Pancreas (tissue), 10 donors: Measurements from ENCODE around the gene THSD7B. TPM values are rescaled to one million over a fixed set of nuclear protein-coding genes. Genes with fewer than 3 reads are reported as not detected.

Source experiments
- ATAC-seq, 4 donors: fragments of 200-7000 bp; cut with Tn5 transposase; one replicate each; pipeline versions ENCODE4 v1.8.0 to v1.9.1; 2020; ENCODE audit warnings: mild to moderate bottlenecking in 4 of 4, moderate library complexity in 4 of 4
- DNase-seq, 6 donors: peaks; one replicate each; pipeline ENCODE4 v3.0.0-alpha.2; 2020
- FAIRE-seq: peaks from 2 replicates; lab custom pipeline; 2012; peaks lifted over from hg19 to GRCh38; lab: Jason Lieb, UNC
- H3K27ac ChIP-seq, 4 donors: fragments of 200-600 bp; sonication (generic); 1 replicate in 3 of 4; 2 replicates in 1 of 4; pipeline versions ENCODE4 v1.5.0 to v1.8.0; 2020
- H3K27me3 ChIP-seq, 4 donors: fragments of 200-600 bp; one replicate each; pipeline ENCODE4 v1.8.0; 2021
- H3K36me3 ChIP-seq, 3 donors: fragments of 200-600 bp; sonication (generic) in 1 of 3; one replicate each; pipeline versions ENCODE4 v1.5.0 to v1.8.0; 2020 to 2021
- H3K4me1 ChIP-seq, 3 donors: fragments of 200-600 bp; one replicate each; pipeline ENCODE4 v1.8.0; 2021
- H3K4me3 ChIP-seq, 4 donors: fragments of 200-600 bp; sonication (generic) in 2 of 4; one replicate each; pipeline versions ENCODE4 v1.5.0 to v1.8.0; 2020 to 2021
- H3K9me3 ChIP-seq, 4 donors: fragments of 200-600 bp; one replicate each; pipeline ENCODE4 v1.8.0; 2021
- CTCF ChIP-seq, 4 donors: fragments of 200-600 bp; sonication (generic) in 3 of 4; IDR thresholded peaks; one replicate each; pipeline versions ENCODE4 v1.5.0 to v1.8.0; 2021; ENCODE audit warnings: antibody characterized with exemption in 4 of 4
- WGBS, 2 donors: extraction: QIAGEN DNeasy Blood & Tissue Kit; methylation state at CpG; one replicate each; pipeline ENCODE4 v1.1.7; 2013; 5-methylcytosine and 5-hydroxymethylcytosine counted together
- intact Hi-C, 3 donors: fragments of 100-400 bp; cut with DNase I; formaldehyde crosslinking; loops; one replicate each; pipeline versions ENCODE4 v1.11.1 to v1.14.2; 2022
- polyA plus RNA-seq, 2 donors: library from polyadenylated mRNA; stranded (reverse); fragments of 200-250 nt; gene quantifications; one replicate each; pipeline ENCODE4 v1.2.3, GENCODE V29; 2013
- total RNA-seq, 6 donors: library from RNA; stranded (reverse); fragmentation: NEBNext Ultra II Directional in 4 of 6; extraction: Animal tissue kit (Norgen Biotek cat#: 25700) in 4 of 6; gene quantifications; one replicate each; pipeline versions ENCODE4 v1.2.1 to v1.2.4, GENCODE V29; 2021 to 2023
- donor health status: healthy with polysubstance abuse.
- donor health status: DM: no; HTN: no; CAD: no; lungs with moderate emphysema.
- donor health status: DM: no; HTN: no; CAD: no.
- donor health status: control.
- donor health status: control.
- donor health status: Bipolar disorder and iron deficiency.
- donor health status: DM: yes; HTN: yes; CAD: no.
- donor health status: DM: no; HTN: no; CAD: no.
- donor health status: DM: no; HTN: no; CAD: no.
- donor health status: DM: yes; HTN: yes; CAD: no.

The THSD7B gene
- total and polyA plus RNA-seq, 8 donors, result 0.02 to 0.18 (median 0.07) TPM; not detected in 4

- Histone ChIP-seq H3K27ac (no peak overlapping the region), H3K4me3 (no peak overlapping the region), H3K27me3 (no peaks in the 10 kb centered on the region), H3K36me3 (no peaks in the 10 kb centered on the region), H3K4me1 (no peaks in the 10 kb centered on the region), H3K9me3 (no peaks in the 10 kb centered on the region)
- DNase-seq (no peak), FAIRE-seq (no peak), ATAC-seq (no peak)
- intact Hi-C loops, result no loop called here
- no peak for TF ChIP-seq CTCF (IDR thresholded peaks at IDR 0.05)
- whole genome bisulfite sequencing, 2 donors, result 64 to 76% methylated on average over 3 of the region's 3 CpGs
Observed at GRCh38 chr2:137500599-137500998, 735.3 kb downstream of the THSD7B start.

GRCh38 chr2:137507237-137507636, 741.9 kb downstream of the THSD7B start:
- Histone ChIP-seq H3K36me3 (no peaks in the 10 kb centered on the region), H3K27me3 (peaks cover 0 to 3% (median 1%) of the 10 kb centered on the region in 4 donors), H3K27ac (no peak overlapping the region), H3K4me3 (no peak overlapping the region), H3K4me1 (no peaks in the 10 kb centered on the region), H3K9me3 (no peaks in the 10 kb centered on the region)
- no peak for FAIRE-seq
- WGBS, 2 donors, result 44 to 50% methylated on average over 2 of the region's 2 CpGs
- ATAC-seq, result peak in 3 of 4 donors; percentile 19 to 53 (median 27)
- DNase-seq, result no peak
- TF ChIP-seq CTCF (IDR thresholded peaks at IDR 0.05), result no peak
- intact Hi-C loops, result no loop called here

GRCh38 chr2:137508739-137509384, 743.5 kb downstream of the THSD7B start:
- FAIRE-seq, result no peak
- Histone ChIP-seq H3K9me3 (no peaks in the 10 kb centered on the region), H3K4me1 (no peaks in the 10 kb centered on the region), H3K4me3 (no peak overlapping the region), H3K27me3 (peaks cover 0 to 3% (median 1%) of the 10 kb centered on the region in 4 donors), H3K36me3 (no peaks in the 10 kb centered on the region), H3K27ac (no peak overlapping the region)
- no peak for DNase-seq
- ATAC-seq, result no peak
- 38 to 39% methylated on average over 5 of the region's 5 CpGs for WGBS, 2 donors
- TF ChIP-seq CTCF (IDR thresholded peaks at IDR 0.05), result no peak
- intact Hi-C loops, result no loop called here

GRCh38 chr2:137511526-137511925, 746.2 kb downstream of the THSD7B start:
- no peak for TF ChIP-seq CTCF (IDR thresholded peaks at IDR 0.05)
- no peak for ATAC-seq
- no peak for DNase-seq
- no peaks in the 10 kb centered on the region for H3K36me3 ChIP-seq
- no peaks in the 10 kb centered on the region for H3K9me3 ChIP-seq
- no peak overlapping the region for H3K4me3 ChIP-seq
- H3K27me3 ChIP-seq, result peaks cover 0 to 3% (median 1%) of the 10 kb centered on the region in 4 donors
- intact Hi-C loops, result no loop called here
- no peaks in the 10 kb centered on the region for H3K4me1 ChIP-seq
- H3K27ac ChIP-seq, result no peak overlapping the region
- FAIRE-seq, result no peak
- WGBS, 2 donors, result 57 to 80% methylated on average over 1 of the region's 1 CpG
